ENCODE results near the gene TNRC18.
"Not testable (repeated sequence)": the region's sequence is repeated elsewhere in the genome, so short reads cannot be mapped to it uniquely, and the experiment has no call there.

TNRC18 gene

DNA sequence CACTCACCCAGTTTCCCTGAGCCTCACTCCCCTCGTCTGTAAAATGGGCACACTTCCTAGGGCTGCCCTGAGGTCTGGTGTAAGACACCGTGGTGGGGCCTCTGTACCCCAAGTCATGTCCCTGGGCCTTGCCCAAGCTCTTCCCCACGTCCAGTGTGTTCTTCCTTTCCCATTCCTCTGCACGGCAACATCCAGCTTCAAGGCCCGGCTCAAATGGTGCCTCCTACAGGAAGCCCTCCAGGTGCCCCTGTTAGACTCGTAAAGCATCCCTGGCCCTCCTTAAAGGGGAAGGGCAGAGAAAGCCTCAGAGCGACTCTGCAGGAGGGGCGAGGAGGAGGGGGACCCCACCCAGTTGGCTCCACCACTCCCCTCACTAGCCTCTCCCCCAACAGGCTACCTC lies 132.3 kb downstream of the TNRC18 start:
- no peak for DNase-seq

DNA sequence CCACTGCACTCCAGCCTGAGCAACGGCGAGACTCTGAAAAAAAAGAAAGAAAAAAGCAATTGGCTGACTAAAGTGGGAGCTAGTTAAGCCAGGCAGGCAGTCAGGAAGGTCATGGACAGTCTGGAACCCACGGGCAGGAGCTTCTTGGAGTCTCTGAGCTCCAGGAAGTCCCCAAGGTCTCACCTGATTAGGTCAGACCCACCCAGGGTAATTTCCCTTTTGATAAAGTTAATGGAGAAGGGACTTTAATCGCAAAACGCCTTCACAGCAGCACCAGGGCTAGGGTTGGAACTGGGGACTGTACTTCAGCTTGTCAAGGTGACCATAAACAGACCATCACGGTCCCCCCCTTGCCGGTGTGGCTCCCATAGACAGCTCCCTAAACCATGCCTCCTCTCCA lies 134.3 kb downstream of the TNRC18 start:
- DNase-seq, result no peak

DNA sequence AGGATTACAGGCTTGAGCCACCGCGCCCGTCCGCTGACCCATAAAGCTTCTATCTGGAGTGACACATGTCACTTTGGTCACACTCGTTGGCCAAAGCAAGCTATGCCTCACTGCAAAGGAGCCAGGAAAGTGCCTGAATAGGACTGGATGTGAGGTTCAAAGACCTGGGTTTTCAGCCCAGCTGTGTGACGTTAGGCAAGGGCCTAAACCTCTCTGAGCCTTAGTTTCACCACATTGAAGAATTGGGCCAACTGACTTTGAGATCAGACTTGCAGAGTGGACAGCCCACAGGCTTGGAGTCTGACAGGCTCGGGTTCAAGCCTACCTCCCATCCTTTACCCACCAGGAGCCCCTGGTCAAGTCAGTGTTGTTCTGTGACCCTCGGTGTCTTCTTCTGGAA lies 135.1 kb downstream of the TNRC18 start:
- DNase-seq, result not testable (repeated sequence)

DNA sequence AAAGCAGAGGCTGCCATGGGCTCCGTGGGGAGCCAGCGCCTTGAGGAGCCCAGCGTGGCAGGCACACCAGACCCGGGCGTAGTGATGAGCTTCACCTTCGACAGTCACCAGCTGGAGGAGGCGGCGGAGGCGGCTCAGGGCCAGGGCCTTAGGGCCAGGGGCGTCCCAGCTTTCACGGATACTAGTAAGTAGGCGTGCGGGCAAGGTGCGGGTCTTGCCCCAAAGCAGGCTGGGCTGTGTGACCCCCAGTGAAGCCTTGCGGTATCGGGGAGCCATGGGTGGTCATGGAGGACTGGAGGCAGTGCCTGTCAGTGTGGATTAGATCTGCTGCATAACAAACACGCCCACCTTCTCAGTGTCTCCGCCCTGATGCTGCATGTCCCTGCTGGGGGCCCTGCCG lies 135.8 kb downstream of the TNRC18 start:
- DNase-seq, result no peak

DNA sequence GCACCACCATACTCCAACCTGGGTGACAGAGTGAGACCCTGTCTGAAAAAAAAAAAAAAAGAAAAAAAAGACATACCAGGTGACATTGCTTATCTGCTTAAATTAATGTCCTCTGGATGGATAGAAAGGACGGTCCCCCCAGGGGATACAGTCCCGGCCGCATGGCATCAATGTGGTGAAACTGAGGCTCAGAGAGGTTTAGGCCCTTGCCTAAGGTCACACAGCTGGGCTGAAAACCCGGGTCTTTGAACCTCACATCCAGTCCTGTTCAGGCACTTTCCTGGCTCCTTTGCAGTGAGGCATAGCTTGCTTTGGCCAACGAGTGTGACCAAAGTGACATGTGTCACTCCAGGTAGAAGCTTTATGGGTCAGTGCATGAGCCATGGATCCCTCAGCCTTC lies 136.3 kb downstream of the TNRC18 start:
- DNase-seq, result not testable (repeated sequence)

DNA sequence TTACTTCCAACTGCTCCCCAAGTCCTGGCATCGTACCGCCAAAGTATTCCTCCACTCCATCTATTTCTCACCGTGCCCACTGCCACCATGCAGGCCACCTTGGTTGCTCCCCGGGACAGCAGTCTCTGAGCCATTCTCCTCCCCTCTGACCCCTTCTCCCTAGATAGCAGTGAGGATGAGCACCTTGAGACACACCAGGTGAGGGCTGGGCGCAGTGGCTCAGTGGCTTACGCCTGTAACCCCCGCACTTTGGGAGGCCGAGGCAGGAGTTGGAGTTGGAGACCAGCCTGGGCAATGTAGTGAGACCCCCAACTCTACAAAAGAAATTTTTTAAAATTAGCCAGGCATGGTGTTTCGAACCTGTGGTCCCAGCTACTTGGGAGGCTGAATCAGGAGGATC lies 136.7 kb downstream of the TNRC18 start:
- no peak for DNase-seq

DNA sequence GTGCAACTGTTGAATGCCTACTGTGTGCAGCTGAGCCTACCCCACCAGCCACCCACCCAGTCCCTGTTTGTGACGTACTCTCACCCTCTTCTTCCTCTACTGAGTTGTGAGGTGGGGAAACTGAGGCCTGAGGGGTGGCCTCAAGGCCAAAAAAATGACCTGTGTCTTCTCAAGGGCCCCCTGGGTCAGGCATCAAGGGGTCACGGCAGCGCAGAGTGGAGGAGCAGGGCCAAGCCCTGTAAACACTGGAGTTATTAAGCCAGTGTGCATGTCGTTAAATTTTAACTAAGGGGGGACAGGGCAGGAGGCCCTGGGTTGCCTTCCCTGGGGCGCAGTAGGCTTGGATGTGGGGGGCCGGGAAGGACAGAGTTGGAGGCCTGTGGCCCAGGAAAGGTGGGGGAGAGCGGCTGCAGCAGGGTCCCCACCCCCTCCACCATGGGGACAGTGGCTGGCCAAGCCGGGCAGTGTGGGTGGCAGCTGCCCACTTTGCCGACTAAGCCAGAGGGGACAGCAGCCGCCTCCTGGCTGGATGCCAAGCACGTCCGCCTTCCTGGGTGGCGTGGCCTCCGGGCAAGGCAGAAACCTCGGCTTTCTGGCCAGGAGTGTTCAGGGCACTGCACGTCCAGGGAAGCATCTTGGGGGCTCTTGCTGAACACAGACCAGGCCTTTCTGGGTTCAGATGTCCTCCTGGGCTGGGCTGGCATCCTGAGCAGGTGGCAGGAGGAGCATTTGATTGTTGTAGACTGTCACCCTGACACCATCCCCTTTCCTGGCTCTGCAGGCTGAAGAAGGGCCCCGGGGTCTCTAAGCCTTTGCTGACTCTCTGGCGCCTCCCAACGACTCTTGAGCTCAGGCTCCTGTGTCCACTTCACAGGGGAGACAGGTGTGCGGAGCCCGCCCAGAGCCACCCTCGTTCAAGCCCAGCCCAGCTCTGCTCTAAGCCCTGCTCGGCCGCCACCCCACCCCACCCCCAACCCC lies 139.0 kb downstream of the TNRC18 start:
- DNase-seq, result peak in 11 of 14 donors; percentile 10 to 74 (median 43)

DNA sequence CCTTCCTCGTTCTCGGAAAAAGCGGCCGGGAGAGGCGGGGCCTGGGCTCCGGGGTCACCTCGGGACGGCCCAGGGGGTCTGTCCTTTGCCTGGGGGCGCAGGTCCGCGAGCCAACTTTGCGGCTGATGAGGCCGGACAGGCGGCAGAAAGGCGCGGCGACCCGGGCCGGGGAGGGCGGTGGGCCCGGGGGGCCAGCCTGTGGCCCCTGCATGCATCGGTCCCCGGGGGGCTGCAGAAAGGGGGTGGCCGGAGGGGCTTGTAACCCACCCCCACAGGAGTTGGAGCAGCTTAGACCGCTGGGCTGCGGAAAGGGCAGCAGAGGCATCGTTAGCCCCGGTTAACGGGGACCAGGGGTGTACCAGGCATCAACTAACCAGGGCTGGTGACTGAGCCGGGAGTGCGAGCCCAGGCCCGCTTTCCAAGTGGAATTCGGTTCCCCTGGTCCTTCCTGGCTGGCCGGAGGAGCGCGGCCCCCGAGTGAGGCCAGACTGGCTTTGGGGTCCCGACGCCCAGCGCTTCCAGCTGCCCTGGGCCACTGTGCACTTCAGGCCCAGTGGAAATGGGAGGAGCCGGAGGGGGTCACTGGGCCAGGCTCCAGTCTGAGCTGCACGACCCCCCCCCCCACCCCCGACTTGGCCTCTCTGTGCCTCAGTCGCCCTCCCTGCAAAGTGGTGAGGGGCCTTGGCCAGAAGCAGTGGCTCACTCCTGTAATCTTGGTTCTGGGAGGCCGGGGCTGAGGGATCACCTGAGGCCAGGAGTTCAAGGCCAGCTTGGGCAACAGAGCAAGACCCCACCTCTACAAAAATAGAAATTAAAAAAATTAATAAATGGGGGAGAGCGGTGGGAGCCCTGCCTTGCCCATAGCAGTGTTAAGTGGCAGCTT lies 140.0 kb downstream of the TNRC18 start:
- DNase-seq, result no peak

DNA sequence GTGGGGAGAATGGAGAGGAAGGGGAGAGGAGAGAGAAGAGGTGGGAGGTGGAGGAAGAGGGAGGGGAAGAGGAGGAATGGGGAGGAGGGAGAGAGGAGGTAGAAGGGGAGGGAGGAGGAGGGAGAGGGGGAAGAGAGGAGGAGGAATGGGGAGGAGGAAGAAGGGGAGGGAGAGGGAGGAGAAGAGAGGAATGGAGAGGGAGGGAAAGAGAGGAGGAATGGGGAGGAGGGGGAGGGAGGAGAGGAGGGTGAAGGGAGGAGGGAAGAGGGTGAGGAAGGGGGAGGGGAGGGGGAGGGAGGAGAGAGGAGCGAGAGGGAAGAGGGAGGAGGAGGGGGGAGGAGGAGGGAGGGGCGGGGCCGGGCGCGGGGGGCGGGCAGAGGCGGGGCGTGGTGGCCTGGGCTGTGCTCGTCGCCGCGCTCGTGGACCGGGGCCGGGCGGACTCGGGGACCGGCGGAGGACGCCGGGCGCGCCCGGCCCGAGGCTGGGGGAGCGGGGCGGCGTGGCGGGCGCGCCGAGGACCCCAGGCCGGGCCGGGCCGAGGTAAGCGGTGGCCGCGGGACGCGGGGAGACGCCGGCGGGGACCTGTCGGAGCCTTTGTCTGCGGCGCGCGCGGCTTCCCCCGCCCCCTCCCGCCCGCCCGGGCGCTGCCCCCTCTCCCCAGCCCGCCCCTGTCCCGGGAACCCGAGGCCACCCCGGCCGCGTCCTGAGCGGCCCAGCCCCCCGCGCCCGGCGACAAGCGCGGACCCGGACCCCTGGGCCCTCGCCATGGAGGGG lies 140.9 kb downstream of the TNRC18 start, which contains the start of gene SLC29A4:
TSS of gene SLC29A4 (plus strand) at position 401 of the 774 bp plus-strand sequence. CDS start 4,874 bp downstream, outside the sequence.
- peak in 3 of 14 donors; percentile 4 to 40 (median 7) for DNase-seq

DNA sequence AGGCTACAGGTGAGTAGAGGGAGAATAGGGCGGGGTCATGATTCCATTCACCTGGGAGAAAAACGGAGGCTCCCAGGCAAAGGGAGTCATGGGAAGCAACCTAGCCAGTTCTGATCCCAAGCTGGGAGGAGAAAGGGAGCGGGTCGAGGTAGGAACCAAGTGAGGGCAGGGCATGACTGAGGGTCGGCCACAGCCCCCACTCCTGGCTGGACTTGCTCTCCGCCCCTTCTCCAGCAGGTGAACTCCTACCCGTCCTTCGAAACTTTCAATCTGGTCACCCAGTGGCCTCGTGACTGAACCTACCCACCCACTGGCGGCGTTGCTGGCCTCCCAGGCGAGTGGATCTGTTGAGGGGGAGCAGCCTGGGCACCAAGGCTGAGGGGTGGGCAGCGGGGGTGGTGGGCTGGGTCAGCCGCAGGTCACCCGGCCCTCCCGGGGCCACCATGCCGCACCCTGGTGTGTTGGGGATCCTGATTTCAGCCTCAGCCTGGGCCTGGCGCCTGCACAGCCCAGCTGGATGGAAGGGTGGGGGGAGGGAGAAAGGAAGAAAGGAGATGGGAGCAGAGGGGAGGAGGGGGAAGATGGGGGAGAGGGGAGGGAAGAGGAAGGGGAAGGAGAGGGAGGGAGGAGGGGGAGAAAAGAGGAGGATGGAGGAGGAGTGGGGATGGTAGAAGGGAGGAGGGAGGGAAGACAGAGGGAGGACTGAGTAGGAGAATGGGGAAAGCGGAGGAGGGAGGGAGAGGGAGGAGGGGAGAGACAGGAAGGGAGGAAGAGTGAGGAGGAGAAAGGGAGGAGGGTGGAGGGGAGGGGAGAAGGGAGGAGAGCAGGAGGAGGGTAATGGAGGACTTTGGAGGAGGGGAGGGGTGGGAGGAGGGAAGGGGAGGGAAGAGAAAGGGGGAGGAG lies 141.8 kb downstream of the TNRC18 start:
- DNase-seq, result not testable (repeated sequence)

DNA sequence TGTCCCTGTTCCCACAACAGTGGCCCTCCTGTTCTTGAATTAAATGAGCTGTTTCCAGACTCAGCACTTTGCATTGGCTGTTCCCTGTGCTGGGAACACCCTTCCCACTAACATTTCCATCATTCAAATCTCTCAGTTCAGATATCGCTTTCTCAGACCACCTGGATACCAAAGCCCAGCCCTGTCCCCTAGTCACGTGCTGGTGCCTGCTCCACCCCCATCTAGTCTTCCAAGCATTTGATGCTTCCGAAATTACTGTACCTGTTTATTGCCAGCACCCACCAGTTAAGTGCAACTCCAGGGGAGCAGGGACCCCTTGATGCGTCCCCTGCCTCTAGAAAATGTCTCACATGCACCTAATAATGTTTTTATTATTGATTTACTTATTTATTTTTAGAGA lies 143.9 kb downstream of the TNRC18 start:
- no peak for DNase-seq

DNA sequence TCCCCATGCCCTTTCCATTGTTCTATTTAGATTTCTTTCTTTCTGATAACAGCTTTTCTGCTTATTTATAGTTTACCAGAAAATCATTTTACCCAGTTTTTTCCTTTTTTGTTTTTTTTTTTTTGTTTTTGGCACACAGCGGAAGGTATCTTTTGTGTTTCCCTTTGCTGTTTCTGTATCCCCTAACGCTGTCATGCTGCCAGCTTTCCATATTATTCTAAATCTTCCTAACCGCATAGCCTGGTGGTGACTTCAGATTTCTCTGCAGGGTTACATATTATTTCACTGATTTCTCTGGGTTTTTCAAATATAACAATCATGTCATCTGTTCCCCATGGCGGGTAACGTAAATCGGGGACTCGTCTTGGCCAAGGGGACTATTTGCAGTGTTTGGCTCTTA lies 144.9 kb downstream of the TNRC18 start:
- DNase-seq, result no peak

DNA sequence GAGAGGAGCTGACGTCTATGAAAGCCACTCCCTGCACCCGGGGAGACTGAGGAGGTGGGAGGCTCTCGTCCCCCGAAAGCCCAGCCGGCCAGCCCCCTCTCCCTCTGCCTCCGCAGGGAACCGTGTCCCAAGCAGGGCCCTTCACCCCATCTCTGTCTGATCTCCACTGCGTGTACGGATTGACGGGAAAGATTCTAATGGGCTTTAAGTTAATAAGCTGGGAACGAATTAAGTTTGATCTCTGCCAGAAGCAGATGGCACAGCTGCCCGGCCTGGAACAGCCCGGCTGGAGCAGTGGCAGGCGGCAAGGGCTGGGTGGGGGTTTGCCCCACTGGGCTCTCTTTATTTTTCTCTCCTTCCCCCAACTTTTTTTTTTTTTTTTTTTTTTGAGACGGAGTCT lies 147.0 kb downstream of the TNRC18 start:
- DNase-seq, result no peak

DNA sequence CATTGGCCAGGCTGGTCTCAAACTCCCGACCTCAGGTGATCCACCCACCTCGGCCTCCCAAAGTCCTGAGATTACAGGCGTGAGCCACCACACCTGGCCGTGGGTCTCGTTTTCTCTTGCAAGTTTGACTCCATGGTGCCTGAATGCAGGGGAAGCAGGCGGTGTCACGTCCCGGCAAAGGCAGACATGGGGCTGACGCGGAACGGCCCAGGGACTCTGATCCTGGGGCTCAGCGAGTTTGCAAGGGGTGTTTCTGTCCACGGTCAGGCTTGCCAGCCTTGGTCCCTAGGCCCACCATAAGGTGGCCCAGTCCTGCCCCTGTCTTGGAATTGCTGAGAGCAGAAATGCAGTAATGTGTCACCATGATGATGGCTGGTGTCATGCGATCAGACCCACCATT lies 147.5 kb downstream of the TNRC18 start:
- not testable (repeated sequence) for DNase-seq

DNA sequence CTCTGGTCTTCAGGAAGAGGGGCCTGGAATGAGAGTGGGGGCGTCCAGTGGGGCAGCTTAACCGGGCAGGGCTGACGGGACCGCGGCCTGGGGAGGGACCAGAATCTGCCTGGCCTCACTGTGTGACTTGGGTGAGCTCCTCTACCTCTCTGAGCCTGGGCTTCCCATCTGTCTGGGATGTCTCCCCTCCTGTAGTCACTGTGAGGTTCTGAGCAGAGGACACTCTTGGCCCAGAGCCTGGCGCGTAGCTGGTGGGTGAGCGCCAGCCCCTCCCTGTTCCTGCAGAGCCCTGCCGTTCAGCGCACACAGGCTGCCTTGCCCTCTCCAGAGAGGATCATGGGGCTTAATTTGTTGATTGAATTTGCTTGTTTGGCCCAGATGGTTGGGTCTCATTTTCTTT lies 148.1 kb downstream of the TNRC18 start:
- DNase-seq, result not testable (repeated sequence)

DNA sequence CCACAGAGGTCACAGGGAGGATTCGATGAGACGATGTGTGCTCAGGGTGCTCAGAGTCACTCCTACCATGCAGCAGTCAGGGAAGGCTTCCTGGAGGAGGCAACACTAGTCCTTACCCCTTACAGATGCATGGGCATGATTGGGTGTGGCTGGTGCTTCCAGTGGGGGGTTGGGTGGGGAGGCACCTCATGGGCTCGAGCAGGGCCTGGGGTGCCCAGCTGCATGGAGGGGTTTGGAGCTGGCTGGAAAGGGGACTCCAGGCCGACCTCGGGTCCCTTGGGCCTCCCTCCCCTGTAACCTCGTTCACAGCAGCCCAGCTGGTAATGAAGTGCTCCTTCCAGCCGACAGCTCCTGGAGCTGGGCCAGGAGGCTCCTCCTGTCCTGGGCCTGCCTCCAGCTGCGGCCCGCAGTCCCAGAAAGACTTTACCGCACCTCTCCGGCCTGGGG lies 148.6 kb downstream of the TNRC18 start:
- not testable (repeated sequence) for DNase-seq

DNA sequence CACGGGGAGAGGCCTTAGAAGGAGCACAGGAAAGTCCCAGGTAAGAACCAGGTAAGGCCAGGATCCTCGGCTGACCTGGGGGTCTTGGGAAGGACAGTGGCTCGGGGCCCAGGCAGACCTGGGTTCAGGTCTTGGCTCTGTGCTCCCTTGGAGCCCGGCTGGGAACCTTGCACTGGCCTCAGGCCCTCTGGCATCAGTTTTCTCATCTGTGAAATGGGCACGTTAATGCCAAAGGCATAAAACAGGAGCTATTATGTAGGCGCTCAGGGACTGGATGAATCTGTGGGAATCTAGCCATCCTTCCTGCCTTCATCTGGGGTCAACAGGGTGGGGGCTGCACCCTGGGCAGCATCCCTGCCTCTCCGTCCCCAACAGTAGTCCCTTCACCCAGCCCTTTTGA lies 149.2 kb downstream of the TNRC18 start:
- no peak for DNase-seq

DNA sequence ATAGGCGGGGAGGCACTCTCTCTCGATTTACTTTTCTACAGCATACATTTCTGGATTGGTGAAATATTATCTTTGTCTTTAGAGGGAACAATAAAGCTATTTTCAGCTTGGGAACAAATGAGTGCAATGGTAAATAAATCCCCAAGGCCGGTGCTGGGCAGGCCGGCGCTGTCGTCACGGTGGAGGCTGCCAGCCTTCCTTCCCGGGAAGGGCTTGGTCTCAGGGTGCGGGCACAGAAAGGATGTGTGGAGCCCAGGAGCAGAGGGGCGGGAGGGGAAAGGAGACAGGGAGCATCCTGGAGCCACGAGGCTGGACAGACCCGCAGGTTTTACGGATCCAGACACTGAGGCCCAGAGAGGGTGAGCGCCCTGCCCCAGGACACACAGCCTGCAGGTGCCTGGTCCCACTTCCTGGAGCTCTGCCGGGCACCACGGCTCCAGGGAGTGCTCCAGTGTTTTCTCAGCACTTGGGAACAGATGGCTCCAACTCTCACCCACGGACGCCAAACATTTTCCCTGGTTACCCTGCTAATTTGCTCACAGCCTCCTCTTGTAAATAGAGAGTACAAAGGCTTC lies 149.7 kb downstream of the TNRC18 start:
- not testable (repeated sequence) for DNase-seq

DNA sequence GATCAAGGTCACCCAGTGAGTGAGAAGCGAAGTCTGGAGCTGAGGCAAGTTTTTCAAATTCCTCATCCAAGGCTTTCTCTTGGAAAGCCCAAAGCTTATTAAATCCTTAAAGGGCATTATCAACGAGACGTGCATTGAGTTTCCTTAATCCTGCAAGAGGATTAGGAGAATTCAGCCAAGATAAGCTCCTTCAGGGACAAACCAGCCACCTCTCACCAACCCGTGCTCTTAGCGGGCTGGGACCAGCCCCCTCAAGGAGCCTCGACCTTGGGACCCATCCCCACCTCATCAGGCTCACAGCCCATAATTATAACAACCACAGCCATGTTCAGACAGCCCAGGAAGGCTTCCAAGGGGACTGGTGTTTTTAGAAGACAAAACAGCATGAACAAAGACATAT lies 152.8 kb downstream of the TNRC18 start:
- DNase-seq, result no peak

DNA sequence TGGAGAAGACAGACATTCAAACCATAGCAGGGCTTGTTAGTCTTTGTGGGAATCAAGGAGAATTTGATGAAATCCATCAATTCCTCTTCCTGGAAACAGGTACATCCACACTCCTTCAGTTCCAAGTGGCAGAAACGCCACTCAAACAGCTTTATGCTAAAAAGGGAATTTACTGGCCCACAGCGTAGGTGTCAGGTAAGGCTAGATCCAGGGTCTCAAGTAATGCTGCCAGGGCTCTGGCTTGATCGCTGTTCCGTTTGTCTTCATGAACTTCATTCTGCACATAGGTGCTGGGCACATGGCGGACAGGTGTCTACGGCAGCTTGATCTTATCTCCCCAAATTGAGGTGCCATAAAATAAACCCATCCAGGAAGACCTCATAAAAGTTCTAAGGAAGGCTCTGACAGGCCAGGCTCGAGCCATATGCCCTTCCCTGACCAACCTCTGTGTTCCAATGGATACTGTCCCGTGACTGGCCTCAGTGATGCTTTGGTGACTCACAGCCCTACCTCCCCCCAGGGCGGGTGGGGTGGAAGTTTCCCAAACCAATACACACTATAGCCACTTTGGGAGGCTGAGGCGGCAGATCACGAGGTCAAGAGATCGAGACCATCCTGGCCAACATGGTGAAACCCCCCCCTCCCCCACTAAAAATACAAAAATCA lies 153.5 kb downstream of the TNRC18 start:
- DNase-seq, result not testable (repeated sequence)

Data from C1 segment of cervical spinal cord (tissue), 14 donors.